Glutamatergic neuron (in vitro differentiated cells): ENCODE measurements around the gene CNNM4. TPM values are rescaled to one million over a fixed set of nuclear protein-coding genes. Genes with fewer than 3 reads are reported as not detected.

Experiments
- DNase-seq: peaks from one replicate; pipeline ENCODE4 v3.0.0; 2022
- H3K27ac Mint-ChIP-seq: one replicate; pipeline ENCODE4 v1.8.0; 2020; ENCODE audit warnings: mild to moderate bottlenecking, mixed read lengths, inconsistent platforms; ENCODE audit not compliant: unreplicated experiment
- H3K27me3 Mint-ChIP-seq: one replicate; pipeline ENCODE4 v1.8.0; 2020; ENCODE audit warnings: mild to moderate bottlenecking, moderate library complexity, mixed read lengths, inconsistent platforms; ENCODE audit not compliant: unreplicated experiment
- H3K36me3 Mint-ChIP-seq: one replicate; pipeline ENCODE4 v1.8.0; 2020; ENCODE audit warnings: mild to moderate bottlenecking, mixed read lengths, inconsistent platforms; ENCODE audit not compliant: unreplicated experiment
- H3K4me1 Mint-ChIP-seq: one replicate; pipeline ENCODE4 v1.8.0; 2020; ENCODE audit warnings: mild to moderate bottlenecking, low read depth, mixed read lengths, inconsistent platforms; ENCODE audit not compliant: unreplicated experiment
- H3K4me3 Mint-ChIP-seq: one replicate; pipeline ENCODE4 v1.8.0; 2020; ENCODE audit warnings: mild to moderate bottlenecking, mixed read lengths, inconsistent platforms; ENCODE audit not compliant: unreplicated experiment
- H3K9me3 Mint-ChIP-seq: one replicate; pipeline ENCODE4 v1.8.0; 2020; ENCODE audit warnings: mild to moderate bottlenecking, moderate library complexity, mixed read lengths, inconsistent platforms; ENCODE audit not compliant: unreplicated experiment
- total RNA-seq: library from RNA; stranded (reverse); fragmentation: NEBNext Ultra II Directional; extraction: Animal tissue kit (Norgen Biotek cat#: 25700); gene quantifications from one replicate; pipeline ENCODE4 v1.2.1, GENCODE V29; 2021; ENCODE audit not compliant: unreplicated experiment
- TF ChIP-seq, protein P1 (sequence below): fragments of 200-600 bp; sonication (generic); IDR thresholded peaks from one replicate; pipeline ENCODE4 v1.5.0; 2021; ENCODE audit not compliant: partially characterized antibody, unreplicated experiment

Gene CNNM4
- total RNA-seq, 1 donor from 2014 or later, result 15.4 TPM

- Mint-ChIP-seq H3K4me3 (peak overlapping the region; percentile 86), H3K4me1 (peaks cover 22% of the 10 kb centered on the region), H3K36me3 (no peaks in the 10 kb centered on the region), H3K27me3 (peaks cover 2% of the 10 kb centered on the region), H3K9me3 (peaks cover 2% of the 10 kb centered on the region), H3K27ac (peak overlapping the region; percentile 35)
- DNase-seq, result no peak
- TF ChIP-seq, protein P1, sequence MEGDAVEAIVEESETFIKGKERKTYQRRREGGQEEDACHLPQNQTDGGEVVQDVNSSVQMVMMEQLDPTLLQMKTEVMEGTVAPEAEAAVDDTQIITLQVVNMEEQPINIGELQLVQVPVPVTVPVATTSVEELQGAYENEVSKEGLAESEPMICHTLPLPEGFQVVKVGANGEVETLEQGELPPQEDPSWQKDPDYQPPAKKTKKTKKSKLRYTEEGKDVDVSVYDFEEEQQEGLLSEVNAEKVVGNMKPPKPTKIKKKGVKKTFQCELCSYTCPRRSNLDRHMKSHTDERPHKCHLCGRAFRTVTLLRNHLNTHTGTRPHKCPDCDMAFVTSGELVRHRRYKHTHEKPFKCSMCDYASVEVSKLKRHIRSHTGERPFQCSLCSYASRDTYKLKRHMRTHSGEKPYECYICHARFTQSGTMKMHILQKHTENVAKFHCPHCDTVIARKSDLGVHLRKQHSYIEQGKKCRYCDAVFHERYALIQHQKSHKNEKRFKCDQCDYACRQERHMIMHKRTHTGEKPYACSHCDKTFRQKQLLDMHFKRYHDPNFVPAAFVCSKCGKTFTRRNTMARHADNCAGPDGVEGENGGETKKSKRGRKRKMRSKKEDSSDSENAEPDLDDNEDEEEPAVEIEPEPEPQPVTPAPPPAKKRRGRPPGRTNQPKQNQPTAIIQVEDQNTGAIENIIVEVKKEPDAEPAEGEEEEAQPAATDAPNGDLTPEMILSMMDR, result peak; percentile 43
These were observed 507 bp downstream of the CNNM4 start for GRCh38 chr2:96760986-96761832.

- TF ChIP-seq, protein P1, result no peak
- Mint-ChIP-seq H3K27me3 (peaks cover 2% of the 10 kb centered on the region), H3K36me3 (no peaks in the 10 kb centered on the region), H3K9me3 (peaks cover 2% of the 10 kb centered on the region), H3K4me3 (peak overlapping the region; percentile 86), H3K4me1 (peaks cover 22% of the 10 kb centered on the region), H3K27ac (no peak overlapping the region)
- DNase-seq, result no peak
These were observed 2.0 kb downstream of the CNNM4 start for GRCh38 chr2:96762529-96763311.

GRCh38 chr2:96763511-96764252, 3.0 kb downstream of the CNNM4 start:
- Mint-ChIP-seq H3K9me3 (peaks cover 2% of the 10 kb centered on the region), H3K36me3 (no peaks in the 10 kb centered on the region), H3K4me3 (peak overlapping the region; percentile 86), H3K27me3 (peaks cover 2% of the 10 kb centered on the region), H3K27ac (no peak overlapping the region), H3K4me1 (peaks cover 22% of the 10 kb centered on the region)
- DNase-seq, result no peak
- TF ChIP-seq, protein P1, result peak; percentile 48

DNA sequence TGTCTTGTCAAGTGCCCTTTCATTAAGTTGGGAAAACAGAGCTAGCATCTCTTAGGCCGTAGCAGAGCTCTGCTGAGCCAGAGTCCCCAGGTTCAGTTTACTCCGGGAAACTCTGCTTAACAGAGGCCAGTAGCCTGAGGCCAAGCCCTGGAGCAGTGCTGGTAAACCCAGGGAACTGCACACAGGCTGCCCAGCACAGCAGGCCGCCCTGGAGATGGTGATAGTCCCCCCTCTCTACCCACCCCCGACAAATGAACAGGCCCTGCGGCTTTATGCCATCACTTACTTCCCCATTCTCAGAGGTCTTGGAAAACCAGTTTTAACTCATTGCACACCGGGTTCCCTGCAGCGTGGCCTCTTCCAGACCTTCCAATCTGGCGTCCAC, 3.5 kb downstream of the CNNM4 start:
- TF ChIP-seq, protein P1, result no peak
- peaks cover 2% of the 10 kb centered on the region for H3K27me3 Mint-ChIP-seq
- peaks cover 22% of the 10 kb centered on the region for H3K4me1 Mint-ChIP-seq
- peak overlapping the region; percentile 64 for H3K4me3 Mint-ChIP-seq
- H3K27ac Mint-ChIP-seq, result no peak overlapping the region
- no peak for DNase-seq
- peaks cover 3% of the 10 kb centered on the region for H3K9me3 Mint-ChIP-seq
- no peaks in the 10 kb centered on the region for H3K36me3 Mint-ChIP-seq
